HG02973 (cell line): ENCODE data around the gene CTNNBIP1.
"Not testable (repeated sequence)": the region's sequence is repeated elsewhere in the genome, so short reads cannot be mapped to it uniquely, and the experiment has no call there.

Experiments
- ATAC-seq: cut with Tn5 transposase; IDR thresholded peaks from one replicate; pipeline ENCODE4 v1.9.1; 2021; ENCODE audit warnings: moderate library complexity; ENCODE audit not compliant: unreplicated experiment

The CTNNBIP1 gene

DNA sequence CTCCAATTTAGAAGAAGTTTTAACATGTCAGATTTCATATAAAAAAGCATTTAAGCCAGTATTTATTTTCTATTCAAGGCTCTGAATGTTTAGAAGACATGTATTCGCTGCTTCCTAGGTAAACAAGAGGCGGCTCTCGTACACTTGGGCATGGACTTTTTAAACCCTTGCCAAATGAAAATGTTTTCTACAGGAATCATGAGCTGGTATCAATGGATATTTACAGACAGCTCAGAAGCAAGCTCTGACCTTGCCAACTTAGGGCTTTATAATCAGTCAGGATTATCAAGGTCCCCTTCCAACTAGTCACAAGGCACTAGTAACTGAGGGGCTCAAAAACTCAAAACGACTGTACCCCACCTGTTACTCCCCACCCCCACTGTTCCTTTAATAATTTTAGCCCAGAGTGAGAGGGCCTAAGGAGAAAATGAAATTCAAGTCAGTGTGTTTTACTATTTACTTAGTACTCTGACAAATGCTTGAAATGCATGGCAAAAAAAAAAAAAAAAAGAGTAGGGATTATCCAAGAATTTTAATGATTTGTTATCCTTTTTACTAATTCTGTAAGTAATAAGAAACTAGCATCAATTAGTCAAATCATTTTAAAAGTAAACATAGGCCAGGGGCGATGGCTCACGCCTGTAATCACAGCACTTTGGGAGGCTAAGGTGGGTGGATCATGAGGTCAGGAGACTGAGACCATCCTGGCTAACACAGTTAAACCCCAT lies 98.7 kb downstream of the CTNNBIP1 start:
- ATAC-seq, result no peak

DNA sequence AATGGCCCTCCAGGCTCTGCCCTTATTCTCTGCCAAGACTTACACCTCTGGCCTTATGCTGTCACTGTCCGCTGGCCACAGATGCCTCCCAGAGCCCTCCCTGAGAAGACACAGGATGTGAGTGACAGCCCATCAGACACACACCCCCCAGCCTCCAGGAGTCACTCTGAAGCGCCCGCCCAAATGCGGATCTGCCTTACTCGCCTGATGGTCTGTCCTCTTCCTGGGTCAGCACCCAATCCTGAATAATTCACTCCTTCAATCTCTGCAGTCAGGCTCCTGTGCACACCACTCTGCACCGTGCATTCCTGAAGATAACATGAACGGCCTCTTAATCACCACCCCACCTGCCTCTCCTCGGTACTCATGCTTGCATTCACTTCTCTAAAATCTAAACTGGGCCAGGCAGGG lies 101.0 kb downstream of the CTNNBIP1 start:
- ATAC-seq, result no peak

DNA sequence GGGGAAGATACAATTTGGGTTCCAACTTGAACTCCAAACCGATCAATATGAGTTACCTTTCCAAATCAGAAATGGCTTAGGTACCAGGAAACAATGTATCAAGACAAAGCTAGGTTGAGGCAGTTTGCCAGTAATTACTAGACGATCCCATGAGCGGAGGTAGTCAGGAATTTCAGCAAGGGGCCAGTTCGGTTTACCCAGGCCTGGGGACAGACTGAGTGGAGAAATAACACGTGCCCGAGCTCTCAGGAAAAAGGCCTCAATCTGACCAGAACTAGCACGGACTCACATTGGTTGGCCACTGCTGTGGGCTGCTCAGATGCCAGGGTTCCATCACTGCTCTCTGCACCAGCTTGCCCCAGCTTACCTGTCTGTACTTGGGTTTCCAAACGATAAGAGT lies 101.6 kb downstream of the CTNNBIP1 start:
- ATAC-seq, result no peak

DNA sequence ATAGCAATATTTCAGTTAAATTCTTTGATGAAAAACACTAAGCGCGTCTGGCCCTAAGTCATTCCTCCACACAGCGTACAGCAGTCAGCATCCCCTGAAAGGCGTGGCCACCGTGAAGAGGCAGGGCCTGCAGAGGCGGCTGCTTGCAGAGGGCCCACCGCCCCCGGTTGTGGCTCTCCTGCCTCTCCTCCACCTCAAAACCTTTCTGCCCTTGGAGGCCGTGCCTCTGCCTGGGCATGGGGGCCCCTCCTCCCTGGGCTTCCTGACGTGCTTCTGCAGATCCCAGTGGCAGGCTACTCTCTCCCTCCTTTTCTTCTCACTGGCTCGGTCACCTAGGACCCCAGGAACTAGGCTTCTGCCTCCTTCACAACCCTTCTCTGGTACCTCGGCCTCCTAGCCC lies 102.5 kb downstream of the CTNNBIP1 start:
- ATAC-seq, result no peak

DNA sequence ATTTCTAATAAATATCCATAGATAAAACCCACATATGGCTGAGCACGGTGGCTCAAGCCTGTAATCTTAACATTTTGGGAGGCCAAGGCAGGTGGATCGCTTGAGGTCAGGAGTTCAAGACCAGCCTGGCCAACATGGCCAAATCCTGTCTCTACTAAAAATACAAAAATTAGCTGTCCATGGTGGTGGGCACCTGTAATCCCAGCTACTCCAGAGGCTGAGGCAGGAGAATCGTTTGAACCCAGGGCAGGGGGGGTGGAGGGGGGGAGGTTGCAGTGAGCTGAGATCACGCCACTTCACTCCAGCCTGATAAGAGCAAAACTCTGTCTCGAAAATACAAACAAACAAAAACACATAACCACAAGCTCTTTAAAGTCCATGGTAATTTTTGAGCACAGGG lies 104.1 kb downstream of the CTNNBIP1 start:
- ATAC-seq, result not testable (repeated sequence)

DNA sequence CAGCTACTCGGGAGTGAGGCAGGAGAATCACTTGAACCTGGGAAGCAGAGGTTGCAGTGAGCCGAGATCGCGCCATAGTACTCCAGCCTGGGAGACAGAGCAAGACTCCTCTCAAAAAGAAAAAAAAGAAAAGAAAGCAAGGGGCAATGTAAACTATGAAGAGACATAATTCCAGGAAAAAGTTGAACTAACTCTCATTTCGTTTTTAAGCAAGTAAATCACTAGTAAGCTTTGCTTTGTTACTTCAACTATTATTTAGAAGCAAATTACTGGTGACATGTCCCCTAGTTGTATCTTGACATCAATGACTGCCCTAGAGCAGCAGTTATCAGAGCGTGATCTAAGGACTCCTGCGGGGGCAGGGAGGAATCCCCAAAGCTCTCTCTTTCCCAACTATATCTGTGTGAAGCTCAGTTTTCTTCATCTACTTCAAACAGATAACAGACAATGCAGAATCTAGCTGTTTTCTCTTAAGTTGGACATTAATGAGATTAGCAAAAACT lies 105.0 kb downstream of the CTNNBIP1 start:
- ATAC-seq, result no peak

DNA sequence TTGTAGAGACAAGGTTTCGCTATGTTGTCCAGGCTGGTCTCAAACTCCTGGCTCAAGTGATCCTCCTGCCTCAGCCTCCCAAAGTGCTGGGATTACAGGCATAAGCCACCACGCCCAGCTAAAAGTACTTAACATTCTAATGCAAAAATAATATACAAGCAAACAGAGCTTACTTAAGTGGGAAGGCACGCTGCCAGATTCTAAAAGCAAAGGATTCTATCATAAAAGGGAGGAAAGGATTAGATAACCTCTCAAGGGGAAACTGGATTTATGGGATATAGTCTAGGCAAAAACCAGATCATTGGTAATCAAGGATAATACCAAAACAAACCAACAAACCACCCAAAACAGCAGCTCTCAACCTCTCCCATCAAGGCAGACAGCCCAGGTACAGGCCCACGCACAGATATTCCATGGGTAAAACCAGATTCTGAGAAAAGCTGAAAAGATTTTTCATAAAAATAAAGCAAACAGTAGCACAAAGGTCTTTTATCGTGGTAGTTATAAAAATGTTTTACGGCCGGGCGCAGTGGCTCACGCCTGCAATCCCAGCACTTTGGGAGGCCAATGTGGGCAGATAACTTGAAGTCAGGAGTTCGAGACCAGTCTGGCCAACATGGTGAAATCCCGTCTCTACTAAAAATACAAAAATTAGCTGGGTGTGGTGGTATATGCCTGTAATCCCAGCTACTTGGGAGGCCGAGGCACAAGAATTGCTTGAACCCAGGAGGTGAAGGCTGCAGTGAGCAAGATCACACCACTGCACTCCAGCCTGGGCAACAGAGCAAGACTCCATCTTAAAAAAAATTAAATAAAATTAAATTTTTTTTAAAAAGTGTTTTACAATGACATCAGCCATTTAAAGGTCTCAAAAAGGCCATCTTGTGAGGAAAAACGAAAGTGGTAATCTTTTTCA lies 106.8 kb downstream of the CTNNBIP1 start:
- ATAC-seq, result not testable (repeated sequence)

DNA sequence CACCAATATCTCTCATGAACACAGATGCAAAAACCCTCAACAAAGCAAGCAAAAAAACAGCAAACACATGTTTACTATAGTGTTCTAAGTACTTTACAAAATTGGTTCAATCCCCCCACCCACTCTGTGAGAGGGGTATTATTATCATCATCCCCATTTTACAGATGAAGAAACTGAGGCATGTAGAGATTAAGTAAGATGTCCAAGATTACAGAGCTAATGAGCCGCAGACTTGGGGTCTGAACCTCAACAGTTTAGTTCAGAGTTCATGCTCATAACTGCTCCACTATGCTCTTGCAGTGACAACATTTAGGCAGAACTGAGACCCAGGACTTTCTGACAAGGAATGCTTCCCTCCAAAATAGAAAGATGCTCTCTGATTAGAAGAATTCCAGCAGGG lies 108.2 kb downstream of the CTNNBIP1 start:
- no peak for ATAC-seq
